HEK293 (cell line): ENCODE data around the gene AK8.

ENCODE experiments used
- AEBP2 ChIP-seq: fragments of 450-650 bp; formaldehyde crosslinking; IDR thresholded peaks from 2 replicates; pipeline ENCODE4 v1.5.1; 2016; ENCODE audit warnings: missing biosample characterization, missing genetic modification characterization, borderline replicate concordance
- HOXA7 ChIP-seq: sonication (generic); formaldehyde crosslinking; IDR thresholded peaks from 2 replicates; pipeline ENCODE4 v1.8.1; 2022; ENCODE audit warnings: missing genetic modification reagents, borderline replicate concordance
- KLF9 ChIP-seq: fragments of 450-650 bp; formaldehyde crosslinking; IDR thresholded peaks from 2 replicates; pipeline ENCODE4 v1.5.1; 2016; ENCODE audit warnings: missing biosample characterization, missing genetic modification characterization, low read depth
- MZF1 ChIP-seq: fragments of 450-650 bp; formaldehyde crosslinking; IDR thresholded peaks from 2 replicates; pipeline ENCODE4 v1.5.1; 2017; ENCODE audit warnings: missing biosample characterization, missing genetic modification characterization, borderline replicate concordance
- PRDM2 ChIP-seq: fragments of 450-650 bp; formaldehyde crosslinking; IDR thresholded peaks from 2 replicates; pipeline ENCODE4 v1.5.1; 2016; ENCODE audit warnings: missing biosample characterization, missing genetic modification characterization, borderline replicate concordance
- ZBTB48 ChIP-seq: fragments of 450-650 bp; formaldehyde crosslinking; IDR thresholded peaks from 2 replicates; pipeline ENCODE4 v1.5.1; 2016; ENCODE audit warnings: missing biosample characterization, missing genetic modification characterization
- ZFP3 ChIP-seq: fragments of 450-650 bp; formaldehyde crosslinking; IDR thresholded peaks from 2 replicates; pipeline ENCODE4 v1.5.1; 2016; ENCODE audit warnings: low read depth, missing biosample characterization, missing genetic modification characterization
- ZNF114 ChIP-seq: fragments of 450-650 bp; formaldehyde crosslinking; IDR thresholded peaks from 2 replicates; pipeline ENCODE4 v1.5.0; 2017; ENCODE audit warnings: missing biosample characterization, missing genetic modification characterization
- ZNF175 ChIP-seq: fragments of 450-650 bp; formaldehyde crosslinking; IDR thresholded peaks from 2 replicates; pipeline ENCODE4 v1.5.1; 2016; ENCODE audit warnings: missing biosample characterization, missing genetic modification characterization
- ZNF18 ChIP-seq: fragments of 450-650 bp; formaldehyde crosslinking; IDR thresholded peaks from 2 replicates; pipeline ENCODE4 v1.5.1; 2016; ENCODE audit warnings: missing biosample characterization, missing genetic modification characterization
- ZNF23 ChIP-seq: fragments of 450-650 bp; formaldehyde crosslinking; IDR thresholded peaks from 2 replicates; pipeline ENCODE4 v1.5.1; 2016; ENCODE audit warnings: missing biosample characterization, missing genetic modification characterization, borderline replicate concordance
- ZNF266 ChIP-seq: fragments of 450-650 bp; formaldehyde crosslinking; IDR thresholded peaks from 2 replicates; pipeline ENCODE4 v1.5.1; 2016; ENCODE audit warnings: missing biosample characterization, missing genetic modification characterization, low read depth
- ZNF292 ChIP-seq: fragments of 450-650 bp; formaldehyde crosslinking; IDR thresholded peaks from 2 replicates; pipeline ENCODE4 v1.5.1; 2016; ENCODE audit warnings: low read depth, missing biosample characterization, missing genetic modification characterization, borderline replicate concordance
- ZNF366 ChIP-seq: fragments of 450-650 bp; formaldehyde crosslinking; conservative IDR thresholded peaks from 2 replicates; pipeline ENCODE4 v1.5.1; 2016; ENCODE audit warnings: missing biosample characterization, missing genetic modification characterization
- ZNF37A ChIP-seq: fragments of 450-650 bp; IDR thresholded peaks from 2 replicates; pipeline ENCODE4 v1.5.1; 2018; ENCODE audit warnings: missing biosample characterization, missing genetic modification characterization
- ZNF433 ChIP-seq: fragments of 450-650 bp; formaldehyde crosslinking; IDR thresholded peaks from 2 replicates; pipeline ENCODE4 v1.5.1; 2016; ENCODE audit warnings: missing biosample characterization, missing genetic modification characterization, low read depth
- ZNF449 ChIP-seq: fragments of 450-650 bp; formaldehyde crosslinking; IDR thresholded peaks from 2 replicates; pipeline ENCODE4 v1.5.1; 2017; ENCODE audit warnings: missing biosample characterization, mild to moderate bottlenecking, missing genetic modification characterization, moderate library complexity
- ZNF473 ChIP-seq: fragments of 450-650 bp; formaldehyde crosslinking; IDR thresholded peaks from 2 replicates; pipeline ENCODE4 v1.5.1; 2017; ENCODE audit warnings: missing biosample characterization, missing genetic modification characterization
- ZNF529 ChIP-seq: fragments of 450-650 bp; formaldehyde crosslinking; IDR thresholded peaks from 2 replicates; pipeline ENCODE4 v1.5.1; 2017; ENCODE audit warnings: missing genetic modification characterization, missing biosample characterization; ENCODE audit not compliant: insufficient replicate concordance
- ZNF571 ChIP-seq: fragments of 450-650 bp; formaldehyde crosslinking; IDR thresholded peaks from 2 replicates; pipeline ENCODE4 v1.5.0; 2017; ENCODE audit warnings: missing biosample characterization, missing genetic modification characterization
- ZNF621 ChIP-seq: fragments of 450-650 bp; formaldehyde crosslinking; IDR thresholded peaks from 2 replicates; pipeline ENCODE4 v1.5.1; 2017; ENCODE audit warnings: missing biosample characterization, missing genetic modification characterization
- ZNF639 ChIP-seq: fragments of 450-650 bp; formaldehyde crosslinking; IDR thresholded peaks from 2 replicates; pipeline ENCODE4 v1.5.1; 2016; ENCODE audit warnings: missing biosample characterization, missing genetic modification characterization
- ZNF76 ChIP-seq: fragments of 450-650 bp; formaldehyde crosslinking; IDR thresholded peaks from 2 replicates; pipeline ENCODE4; 2016; ENCODE audit warnings: low read depth, missing biosample characterization, missing genetic modification characterization, borderline replicate concordance
- ZNF777 ChIP-seq: fragments of 450-650 bp; formaldehyde crosslinking; IDR thresholded peaks from 2 replicates; pipeline ENCODE4 v1.5.1; 2017; ENCODE audit warnings: missing biosample characterization, missing genetic modification characterization, borderline replicate concordance
- ZNF843 ChIP-seq: fragments of 450-650 bp; formaldehyde crosslinking; IDR thresholded peaks from 2 replicates; pipeline ENCODE4 v1.5.1; 2016; ENCODE audit warnings: missing biosample characterization, missing genetic modification characterization
- ZSCAN16 ChIP-seq: fragments of 450-650 bp; formaldehyde crosslinking; IDR thresholded peaks from 2 replicates; pipeline ENCODE4 v1.5.1; 2016; ENCODE audit warnings: missing biosample characterization, missing genetic modification characterization
- ZSCAN30 ChIP-seq: fragments of 450-650 bp; IDR thresholded peaks from 2 replicates; pipeline ENCODE4 v1.5.1; 2018; ENCODE audit warnings: missing biosample characterization, mild to moderate bottlenecking, missing genetic modification characterization, moderate library complexity

The AK8 gene

GRCh38 chr9:132798817-132799790 is 79.0 kb downstream of the AK8 start (continued):
- TF ChIP-seq ZNF571 (tag by site-specific recombination): no peak
- TF ChIP-seq ZNF449: 0 out of 2 replicates have a peak, but pooled peaks have one; percentile 50
- peak; percentile 80; the same call in 1 of the 2 replicates for TF ChIP-seq ZNF621 (tag by site-specific recombination)
- peak; percentile 97; the same call in 1 of the 2 replicates for TF ChIP-seq ZNF175 (tag by site-specific recombination)
- TF ChIP-seq ZNF37A (tag by site-specific recombination): no peak
- TF ChIP-seq ZNF639 (tag by site-specific recombination): no peak
- no peak for TF ChIP-seq ZFP3 (tag by site-specific recombination)
- TF ChIP-seq ZSCAN30 (tag by site-specific recombination): peak; percentile 72
- TF ChIP-seq ZNF777 (tag by site-specific recombination): no peak
- no peak for TF ChIP-seq ZNF529 (tag by site-specific recombination)
- 0 out of 2 replicates have a peak, but pooled peaks have one; percentile 40 for TF ChIP-seq ZNF266 (tag by site-specific recombination)
- TF ChIP-seq MZF1: no peak
- no peak for TF ChIP-seq ZNF114 (tag by site-specific recombination)
- TF ChIP-seq ZNF366 (tag by site-specific recombination): no peak
- TF ChIP-seq ZNF843 (tag by site-specific recombination): 0 out of 2 replicates have a peak, but pooled peaks have one; percentile 9
- TF ChIP-seq ZNF433 (tag by site-specific recombination): no peak
- TF ChIP-seq ZSCAN16: peak; percentile 18; the same call in 1 of the 2 replicates
- TF ChIP-seq HOXA7: no peak
- TF ChIP-seq ZNF18 (tag by site-specific recombination): peak; percentile 79
- TF ChIP-seq PRDM2 (tag by site-specific recombination): no peak
- no peak for TF ChIP-seq AEBP2 (tag by site-specific recombination)
- no peak for TF ChIP-seq ZNF23 (tag by site-specific recombination)
- no peak for TF ChIP-seq ZNF76
- no peak for TF ChIP-seq ZNF292
- peak; percentile 44; the same call in 1 of the 2 replicates for TF ChIP-seq KLF9 (tag by site-specific recombination)
- no peak for TF ChIP-seq ZNF473 (tag by site-specific recombination)
- TF ChIP-seq ZBTB48 (tag by site-specific recombination): peak; percentile 54
